DOHH2 (cell line): ENCODE results near the gene DCLK1.

Source experiments
- CTCF ChIP-seq: fragments of 200-600 bp; sonication (generic); IDR thresholded peaks from one replicate; pipeline ENCODE4 v1.5.1; 2014; ENCODE audit warnings: antibody characterized with exemption, mild to moderate bottlenecking, low read depth, low read length; ENCODE audit not compliant: poor library complexity, severe bottlenecking
- EZH2phosphoT487 ChIP-seq: fragments of 200-600 bp; sonication (generic); IDR thresholded peaks from 2 replicates; pipeline ENCODE4 v1.6.1; 2017; ENCODE audit warnings: borderline replicate concordance, mild to moderate bottlenecking, antibody characterized with exemption, low read length, moderate library complexity, mixed read lengths

GRCh38 chr13:35945368-35945767, 185.8 kb downstream of the DCLK1 start:
- TF ChIP-seq EZH2phosphoT487 (no peak), CTCF (no peak)
